Measurements from ENCODE around the gene NXN. TPM values are rescaled to one million over a fixed set of nuclear protein-coding genes. Genes with fewer than 3 reads are reported as not detected.
"Not testable (repeated sequence)": the region's sequence is repeated elsewhere in the genome, so short reads cannot be mapped to it uniquely, and the experiment has no call there.

NXN gene
- total RNA-seq, 1 donor from 2014 or later = 44.3 TPM

GRCh38 chr17:826778-827177 lies 152.8 kb downstream of the NXN start:
- ATAC-seq (no peak), DNase-seq (ENCODE audit: low spot score) (no peak)
- intact Hi-C loops (cut with DNase I) = no loop called here

GRCh38 chr17:825216-825615 lies 154.4 kb downstream of the NXN start:
- intact Hi-C loops (cut with DNase I) = no loop called here

GRCh38 chr17:824378-824777 lies 155.2 kb downstream of the NXN start:
- ATAC-seq (no peak), DNase-seq (ENCODE audit: low spot score) (no peak)
- intact Hi-C loops (cut with DNase I) = no loop called here

More at GRCh38 chr17:825216-825615, 154.4 kb downstream of the NXN start:
- no peak for ATAC-seq
- no peak for DNase-seq (ENCODE audit: low spot score)

- no peak for ATAC-seq
- DNase-seq (ENCODE audit: low spot score) = no peak
- intact Hi-C loops (cut with DNase I) = no loop called here
Measured at GRCh38 chr17:823501-823902, 156.1 kb downstream of the NXN start.

GRCh38 chr17:819251-819650 lies 160.3 kb downstream of the NXN start:
- DNase-seq (ENCODE audit: low spot score) (no peak), ATAC-seq (no peak)
- intact Hi-C loops (cut with DNase I) = no loop called here

GRCh38 chr17:814371-814770 lies 165.2 kb downstream of the NXN start:
- intact Hi-C loops (cut with DNase I) = no loop called here
- DNase-seq (ENCODE audit: low spot score) (no peak), ATAC-seq (no peak)

GRCh38 chr17:812638-813204 lies 166.9 kb downstream of the NXN start:
- intact Hi-C loops (cut with DNase I) = no loop called here
- no peak for ATAC-seq
- no peak for DNase-seq (ENCODE audit: low spot score)

- no peak for DNase-seq (ENCODE audit: low spot score)
- ATAC-seq = no peak
- intact Hi-C loops (cut with DNase I) = no loop called here
Measured at GRCh38 chr17:811051-811784, 168.4 kb downstream of the NXN start.

GRCh38 chr17:807523-808294 lies 171.9 kb downstream of the NXN start:
- intact Hi-C loops (cut with DNase I) = no loop called here
- DNase-seq (ENCODE audit: low spot score) (no peak), ATAC-seq (peak; percentile 28)

- intact Hi-C loops (cut with DNase I) = no loop called here
- peak; percentile 7 for ATAC-seq
- DNase-seq (ENCODE audit: low spot score) = no peak
Measured at GRCh38 chr17:806781-807522, 172.6 kb downstream of the NXN start.

- intact Hi-C loops (cut with DNase I) = no loop called here
- DNase-seq (ENCODE audit: low spot score) (no peak), ATAC-seq (no peak)
Measured at GRCh38 chr17:806346-806745, 173.2 kb downstream of the NXN start.

- DNase-seq (ENCODE audit: low spot score); ATAC-seq; intact Hi-C loops (cut with DNase I): not testable (repeated sequence)
Measured at GRCh38 chr17:805886-806285, 173.7 kb downstream of the NXN start.

GRCh38 chr17:804541-805435 lies 174.8 kb downstream of the NXN start:
- intact Hi-C loops (cut with DNase I) = no loop called here
- no peak for DNase-seq (ENCODE audit: low spot score)
- no peak for ATAC-seq

GRCh38 chr17:802901-803881 lies 176.4 kb downstream of the NXN start:
- intact Hi-C loops (cut with DNase I) = no loop called here
- ATAC-seq (no peak), DNase-seq (ENCODE audit: low spot score) (no peak)

GRCh38 chr17:802481-802880 lies 177.1 kb downstream of the NXN start:
- ATAC-seq = no peak

GRCh38 chr17:801660-802059 lies 177.9 kb downstream of the NXN start:
- ATAC-seq (no peak), DNase-seq (ENCODE audit: low spot score) (no peak)
- intact Hi-C loops (cut with DNase I) = no loop called here

More at GRCh38 chr17:802481-802880, 177.1 kb downstream of the NXN start:
- no peak for DNase-seq (ENCODE audit: low spot score)
- intact Hi-C loops (cut with DNase I) = no loop called here

- intact Hi-C loops (cut with DNase I) = no loop called here
- ATAC-seq (no peak), DNase-seq (ENCODE audit: low spot score) (no peak)
Measured at GRCh38 chr17:800446-801242, 178.9 kb downstream of the NXN start.

All from sciatic nerve (tissue), 2 donors.